Activated CD4-positive, alpha-beta T cell treated with anti-CD3 and anti-CD28 coated beads, Interleukin-2, amount 10 ng/mL, durations not matched to agents 7 days and 5 days (primary cell): ENCODE measurements around the gene UPK3B. TPM values are rescaled to one million over a fixed set of nuclear protein-coding genes. Genes with fewer than 3 reads are reported as not detected.
"Not testable (repeated sequence)": the region's sequence is repeated elsewhere in the genome, so short reads cannot be mapped to it uniquely, and the experiment has no call there.

Experiments used
- CTCF ChIA-PET: fragments of 350-600 bp; sonication (Branson Sonifier 250); formaldehyde crosslinking; loops from one replicate; lab custom pipeline; 2021; ENCODE audit warnings: antibody characterized with exemption; lab: Charles Lee
- POLR2A ChIA-PET: fragments of 350-600 bp; sonication (Branson Sonifier 250); formaldehyde crosslinking; loops from one replicate; lab custom pipeline; 2021; ENCODE audit warnings: antibody characterized with exemption; lab: Charles Lee
- DNase-seq: peaks from one replicate; pipeline ENCODE4 v3.0.0-alpha.2; 2020
- H3K27ac Mint-ChIP-seq: one replicate; pipeline ENCODE4 v1.8.0; 2021; ENCODE audit warnings: mild to moderate bottlenecking, moderate library complexity, mixed read lengths
- H3K27me3 Mint-ChIP-seq: one replicate; pipeline ENCODE4 v1.8.0; 2021; ENCODE audit warnings: mixed read lengths
- H3K36me3 Mint-ChIP-seq: one replicate; pipeline ENCODE4 v1.8.0; 2021; ENCODE audit warnings: low read depth, mixed read lengths
- H3K4me1 Mint-ChIP-seq: one replicate; pipeline ENCODE4 v1.8.0; 2021; ENCODE audit warnings: mixed read lengths
- H3K4me3 Mint-ChIP-seq: one replicate; pipeline ENCODE4 v1.8.0; 2021; ENCODE audit warnings: mild to moderate bottlenecking, moderate library complexity, mixed read lengths
- H3K9me3 Mint-ChIP-seq: one replicate; pipeline ENCODE4 v1.8.0; 2021; ENCODE audit warnings: mixed read lengths
- total RNA-seq, 2 experiments: library from RNA; stranded (reverse); gene quantifications; one replicate each; pipeline ENCODE4 v1.2.3, GENCODE V29; 2021

The UPK3B gene
- total RNA-seq, 2 experiments from 2014 or later: 1.3 to 1.5 TPM

GRCh38 chr7:76559685-76560084, 49.3 kb downstream of the UPK3B start:
- POLR2A ChIA-PET, H3K27me3 Mint-ChIP-seq, DNase-seq, H3K27ac Mint-ChIP-seq, H3K9me3 Mint-ChIP-seq, H3K4me3 Mint-ChIP-seq, CTCF ChIA-PET: not testable (repeated sequence)
- H3K36me3 Mint-ChIP-seq: peaks cover 32% of the 10 kb centered on the region
- H3K4me1 Mint-ChIP-seq: peaks cover 15% of the 10 kb centered on the region

GRCh38 chr7:76560157-76560556, 49.8 kb downstream of the UPK3B start:
- H3K27me3 Mint-ChIP-seq, DNase-seq, H3K27ac Mint-ChIP-seq, H3K4me3 Mint-ChIP-seq, CTCF ChIA-PET, H3K9me3 Mint-ChIP-seq, POLR2A ChIA-PET: not testable (repeated sequence)
- peaks cover 30% of the 10 kb centered on the region for H3K36me3 Mint-ChIP-seq
- H3K4me1 Mint-ChIP-seq: peaks cover 12% of the 10 kb centered on the region

- H3K4me1 Mint-ChIP-seq: peaks cover 14% of the 10 kb centered on the region
Measured at GRCh38 chr7:76561342-76561741, 51.0 kb downstream of the UPK3B start.

GRCh38 chr7:76565001-76565400, 54.6 kb downstream of the UPK3B start:
- H3K4me1 Mint-ChIP-seq, DNase-seq, H3K4me3 Mint-ChIP-seq, H3K27me3 Mint-ChIP-seq, POLR2A ChIA-PET, H3K9me3 Mint-ChIP-seq, CTCF ChIA-PET, H3K27ac Mint-ChIP-seq: not testable (repeated sequence)
- peaks cover 29% of the 10 kb centered on the region for H3K36me3 Mint-ChIP-seq

More at GRCh38 chr7:76561342-76561741, 51.0 kb downstream of the UPK3B start:
- POLR2A ChIA-PET, H3K9me3 Mint-ChIP-seq, H3K4me3 Mint-ChIP-seq, H3K27ac Mint-ChIP-seq, DNase-seq, H3K27me3 Mint-ChIP-seq, CTCF ChIA-PET: not testable (repeated sequence)
- peaks cover 35% of the 10 kb centered on the region for H3K36me3 Mint-ChIP-seq

Other genes with a start within 250 kb of the UPK3B start
- 10 to 100 TPM; 27.0 to 28.1 TPM for gene HSPB1, start 207.9 kb upstream of the UPK3B start, total RNA-seq
- gene YWHAG, start 151.6 kb upstream of the UPK3B start, total RNA-seq: 10 to 100 TPM; 68.0 to 75.1 TPM
- gene SSC4D, start 100.9 kb upstream of the UPK3B start, total RNA-seq: under 1 TPM; 0.32 to 0.60 TPM
- gene ZP3, start 85.6 kb upstream of the UPK3B start, total RNA-seq: 1 to 10 TPM; 1.0 to 1.1 TPM
- gene DTX2, start 48.8 kb upstream of the UPK3B start, total RNA-seq: 10 to 100 TPM; 31.5 to 35.8 TPM
- gene SPDYE16, start 32.7 kb downstream of the UPK3B start, total RNA-seq: under 1 TPM; 0.30 to 0.58 TPM
- gene POMZP3, start 116.7 kb downstream of the UPK3B start, total RNA-seq: 10 to 100 TPM; 11.3 to 12.4 TPM